Lower lobe of right lung (tissue), 2 donors: Measurements from ENCODE around the gene CDC25B. TPM values are rescaled to one million over a fixed set of nuclear protein-coding genes. Genes with fewer than 3 reads are reported as not detected.
A peak's percentile ranks its signal among the peaks of the same experiment; 100 is the strongest.

Experiments
- ATAC-seq, 2 donors: fragments of 200-7000 bp; cut with Tn5 transposase; one replicate each; pipeline ENCODE4 v1.9.1; 2020 to 2022; ENCODE audit warnings: mild to moderate bottlenecking in 2 of 2, moderate library complexity in 2 of 2
- DNase-seq: peaks from one replicate; pipeline ENCODE4 v3.0.0-alpha.2; 2020
- H3K27ac ChIP-seq: fragments of 200-600 bp; one replicate; pipeline ENCODE4 v1.8.0; 2022
- H3K27me3 ChIP-seq: fragments of 200-600 bp; one replicate; pipeline ENCODE4 v1.8.0; 2022; ENCODE audit warnings: low read depth
- H3K36me3 ChIP-seq: fragments of 200-600 bp; one replicate; pipeline ENCODE4 v1.8.0; 2022; ENCODE audit warnings: mild to moderate bottlenecking
- H3K4me1 ChIP-seq: fragments of 200-600 bp; one replicate; pipeline ENCODE4 v1.8.0; 2022
- H3K4me3 ChIP-seq: fragments of 200-600 bp; one replicate; pipeline ENCODE4 v1.8.0; 2022; ENCODE audit warnings: mild to moderate bottlenecking
- H3K9me3 ChIP-seq: fragments of 200-600 bp; one replicate; pipeline ENCODE4 v1.8.0; 2022
- intact Hi-C: fragments of 100-400 bp; cut with DNase I; formaldehyde crosslinking; loops from one replicate; pipeline ENCODE4 v1.11.0; 2022
- total RNA-seq: library from RNA; stranded (reverse); fragmentation: NEBNext Ultra II Directional; extraction: Animal tissue kit (Norgen Biotek cat#: 25700); gene quantifications from one replicate; pipeline ENCODE4 v1.2.1, GENCODE V29; 2021
- TF ChIP-seq, protein P1 (sequence below): fragments of 200-600 bp; IDR thresholded peaks from one replicate; pipeline ENCODE4 v1.8.0; 2022; ENCODE audit warnings: antibody characterized with exemption, mild to moderate bottlenecking
- donor health status: DM: no; HTN: yes; CAD: no; lungs with severe emphysema.

CDC25B gene
- total RNA-seq, 1 donor from 2014 or later, result 97.7 TPM

DNA sequence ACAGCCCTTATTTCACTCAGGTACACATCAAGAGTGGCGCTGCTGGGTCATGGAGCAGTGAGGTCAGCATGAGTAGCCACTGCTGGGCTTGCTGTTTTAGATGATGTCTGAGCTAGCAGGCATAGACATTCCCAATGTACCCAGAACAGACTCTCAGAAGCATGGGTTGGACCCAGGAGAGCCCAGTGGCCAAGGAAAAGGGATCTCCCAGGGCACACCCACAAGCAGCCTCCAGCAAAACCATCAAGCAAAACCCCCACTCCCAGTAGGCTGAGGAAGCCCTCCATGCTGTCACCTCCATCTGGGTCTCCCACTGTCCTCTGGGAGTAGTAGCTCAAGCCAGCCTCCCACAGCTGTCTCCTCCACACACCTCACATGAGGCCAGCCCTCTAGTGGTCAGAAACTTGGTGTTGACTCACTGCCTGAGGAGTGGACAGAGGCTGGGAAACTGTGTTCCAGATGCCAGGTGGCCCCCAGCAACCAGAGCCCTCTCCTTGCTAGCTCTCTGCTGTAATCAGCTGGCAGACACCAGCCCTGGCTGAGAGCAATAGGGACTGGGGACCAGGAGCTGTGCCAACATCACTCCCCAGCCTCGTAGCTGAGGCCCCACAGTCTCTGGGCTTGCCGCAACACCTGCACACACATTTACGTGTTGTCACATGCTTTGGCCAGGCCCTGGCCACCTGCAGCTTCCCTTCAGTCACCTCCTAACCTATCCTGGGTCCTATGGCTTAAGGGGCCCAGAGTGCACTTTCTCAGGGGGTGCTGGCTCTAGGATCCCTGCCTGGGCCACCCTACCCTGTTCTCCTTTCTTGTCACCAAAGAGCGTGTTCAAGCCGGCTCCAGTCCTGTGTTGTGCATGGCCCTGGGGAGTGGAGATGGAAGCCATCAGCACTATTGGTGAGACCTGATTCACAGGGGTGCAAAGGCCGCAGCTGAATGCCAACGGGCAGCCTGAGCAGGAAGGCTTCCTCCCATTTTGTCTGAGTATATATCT, 22.3 kb downstream of the CDC25B start:
- peak; percentile 72 for DNase-seq
- peaks cover 17% of the 10 kb centered on the region for H3K36me3 ChIP-seq
- H3K9me3 ChIP-seq, result no peaks in the 10 kb centered on the region
- peaks cover 36% of the 10 kb centered on the region for H3K4me1 ChIP-seq
- no peaks in the 10 kb centered on the region for H3K27me3 ChIP-seq
- TF ChIP-seq, protein P1, sequence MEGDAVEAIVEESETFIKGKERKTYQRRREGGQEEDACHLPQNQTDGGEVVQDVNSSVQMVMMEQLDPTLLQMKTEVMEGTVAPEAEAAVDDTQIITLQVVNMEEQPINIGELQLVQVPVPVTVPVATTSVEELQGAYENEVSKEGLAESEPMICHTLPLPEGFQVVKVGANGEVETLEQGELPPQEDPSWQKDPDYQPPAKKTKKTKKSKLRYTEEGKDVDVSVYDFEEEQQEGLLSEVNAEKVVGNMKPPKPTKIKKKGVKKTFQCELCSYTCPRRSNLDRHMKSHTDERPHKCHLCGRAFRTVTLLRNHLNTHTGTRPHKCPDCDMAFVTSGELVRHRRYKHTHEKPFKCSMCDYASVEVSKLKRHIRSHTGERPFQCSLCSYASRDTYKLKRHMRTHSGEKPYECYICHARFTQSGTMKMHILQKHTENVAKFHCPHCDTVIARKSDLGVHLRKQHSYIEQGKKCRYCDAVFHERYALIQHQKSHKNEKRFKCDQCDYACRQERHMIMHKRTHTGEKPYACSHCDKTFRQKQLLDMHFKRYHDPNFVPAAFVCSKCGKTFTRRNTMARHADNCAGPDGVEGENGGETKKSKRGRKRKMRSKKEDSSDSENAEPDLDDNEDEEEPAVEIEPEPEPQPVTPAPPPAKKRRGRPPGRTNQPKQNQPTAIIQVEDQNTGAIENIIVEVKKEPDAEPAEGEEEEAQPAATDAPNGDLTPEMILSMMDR, result peak; percentile 69
- no peak overlapping the region for H3K4me3 ChIP-seq
- peak overlapping the region; percentile 98 for H3K27ac ChIP-seq
- intact Hi-C loops, result no loop called here
- peak; percentile 32 to 40 for ATAC-seq

GRCh38 chr20:3819411-3820047, 23.4 kb downstream of the CDC25B start:
- ATAC-seq, result no peak
- H3K9me3 ChIP-seq, result no peaks in the 10 kb centered on the region
- H3K27ac ChIP-seq, result peak overlapping the region; percentile 98
- peak overlapping the region; percentile 78 for H3K4me3 ChIP-seq
- H3K36me3 ChIP-seq, result peaks cover 28% of the 10 kb centered on the region
- intact Hi-C loops, result no loop called here
- peaks cover 27% of the 10 kb centered on the region for H3K4me1 ChIP-seq
- H3K27me3 ChIP-seq, result no peaks in the 10 kb centered on the region
- TF ChIP-seq, protein P1, result no peak
- DNase-seq, result peak; percentile 50

DNA sequence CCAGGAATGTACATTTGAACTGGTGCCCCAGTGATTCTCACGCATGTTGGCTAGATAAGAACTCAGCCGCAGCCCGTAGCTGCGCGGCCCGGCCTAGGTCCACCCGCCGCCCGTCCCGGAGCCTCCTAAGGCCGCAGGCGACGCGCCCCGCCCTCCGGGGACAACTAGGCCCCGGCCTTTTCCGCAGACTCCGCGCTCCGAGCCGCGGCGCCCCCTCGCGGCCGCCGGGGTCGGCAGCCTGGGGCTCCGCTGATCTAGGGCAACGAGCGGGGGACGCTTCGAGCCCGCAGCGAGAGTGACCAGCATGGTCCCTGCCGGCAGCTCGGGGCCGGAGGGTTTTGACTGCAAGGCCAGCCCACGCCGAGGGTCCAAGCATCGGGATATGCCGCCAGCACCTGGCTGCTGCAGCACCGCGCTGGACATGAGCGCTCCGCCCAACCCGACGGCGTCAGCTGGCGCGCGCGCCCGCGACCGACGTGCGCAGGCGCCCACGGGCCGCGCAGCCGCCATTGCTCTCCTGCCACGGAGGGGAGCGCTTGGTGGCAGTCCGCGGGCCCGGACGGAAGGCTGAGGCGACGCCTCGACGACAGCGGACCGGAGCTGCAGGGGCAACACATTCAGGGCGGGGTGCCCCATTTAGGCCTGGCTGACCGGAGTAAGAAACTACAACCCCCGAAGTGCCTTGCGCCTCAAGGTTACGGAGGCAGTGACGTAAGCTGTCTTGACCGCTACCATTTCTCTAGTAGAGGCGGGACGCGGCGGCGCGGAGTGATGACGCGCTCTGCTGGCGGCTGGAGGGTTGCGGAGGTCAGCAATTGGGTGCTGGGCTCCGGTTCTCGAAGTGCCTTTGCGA, 24.2 kb downstream of the CDC25B start, which contains the start of gene AP5S1:
TSS of gene AP5S1 (plus strand) at position 500 of the 853 bp plus-strand sequence. CDS start 1,571 bp downstream, outside the sequence.
- peak; percentile 99 for DNase-seq
- Histone ChIP-seq H3K27ac (peak within 1 kb of the TSS; percentile 98), H3K9me3 (no peaks in the 10 kb centered on the region), H3K36me3 (peaks cover 35% of the 10 kb centered on the region), H3K27me3 (no peaks in the 10 kb centered on the region), H3K4me1 (peaks cover 27% of the 10 kb centered on the region), H3K4me3 (peak within 1 kb of the TSS; percentile 78)
- peak; percentile 94 to 97 for ATAC-seq
- TF ChIP-seq, protein P1, result peak; percentile 100
- intact Hi-C loops, result no loop called here

DNA sequence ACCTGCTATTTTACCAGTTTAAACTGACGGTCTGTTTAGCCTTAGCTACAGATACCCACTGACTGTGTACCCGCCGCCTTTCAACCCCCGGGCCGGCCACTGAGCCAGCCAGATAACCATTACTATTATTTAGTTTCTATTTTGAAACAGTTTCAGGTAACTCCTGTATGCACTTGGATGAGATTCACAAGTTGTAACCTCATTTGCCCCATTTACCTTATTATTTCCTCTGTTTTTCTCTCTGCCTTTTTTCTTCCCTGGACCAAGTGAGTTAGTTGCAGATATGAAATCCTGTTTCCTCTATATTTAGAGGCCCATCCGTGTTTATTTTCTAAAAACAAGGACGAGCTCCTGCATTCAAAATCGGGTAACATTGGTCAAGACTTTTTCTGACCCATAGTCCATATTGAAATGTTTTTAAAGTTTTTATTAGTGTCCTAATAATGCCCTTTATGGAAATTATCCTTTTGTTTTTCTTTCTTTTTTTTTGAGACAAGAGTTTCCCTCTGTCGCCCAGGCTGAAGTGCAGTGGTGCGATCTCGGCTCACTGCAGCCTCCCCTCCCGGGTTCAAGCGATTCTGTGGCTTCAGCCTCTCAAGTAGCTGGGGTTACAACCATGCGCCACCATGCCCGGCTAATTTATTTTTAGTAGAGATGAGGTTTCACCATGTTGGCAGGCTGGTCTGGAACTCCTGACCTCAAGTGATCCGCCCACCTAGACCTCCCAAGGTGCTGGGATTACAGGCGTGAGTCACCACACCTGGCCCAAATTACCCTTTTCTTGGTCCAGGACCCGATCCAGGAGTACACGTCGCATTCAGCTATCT, 25.0 kb downstream of the CDC25B start:
- no peak for DNase-seq
- H3K4me3 ChIP-seq, result peak overlapping the region; percentile 78

More for the DNA sequence above, 25.0 kb downstream of the CDC25B start:
- intact Hi-C loops, result no loop called here
- TF ChIP-seq, protein P1, result no peak
- Histone ChIP-seq H3K27ac (peak overlapping the region; percentile 98), H3K4me1 (peaks cover 27% of the 10 kb centered on the region), H3K27me3 (no peaks in the 10 kb centered on the region), H3K36me3 (peaks cover 44% of the 10 kb centered on the region), H3K9me3 (no peaks in the 10 kb centered on the region)
- no peak for ATAC-seq
